H1 (cell line): ENCODE measurements around the gene TLR8. TPM values are rescaled to one million over a fixed set of nuclear protein-coding genes. Genes with fewer than 3 reads are reported as not detected.

Experiments used
- RNF2 ChIP-seq: fragments of 200-900, 300-1000 bp; sonication (generic); IDR thresholded peaks from 2 replicates; pipeline ENCODE4 v1.7.1; 2016; ENCODE audit warnings: borderline replicate concordance, low read depth, mild to moderate bottlenecking, antibody characterized with exemption, low read length; ENCODE audit not compliant: poor library complexity, severe bottlenecking; ENCODE audit errors: missing control alignments
- polyA plus RNA-seq, 7 experiments: library from polyadenylated mRNA; depleted of rRNA in 3 of 7; stranded (reverse) in 5 of 7; unstranded in 2 of 7; fragments of >200 nt in 5 of 7; fragments of 200-250 nt in 2 of 7; gene quantifications; 1 replicate in 5 of 7; 2 replicates in 1 of 7; 4 replicates in 1 of 7; pipeline versions ENCODE4 v1.2.1 to v1.2.3, GENCODE V29; 2011 to 2013; ENCODE audit warnings: missing spikeins in 2 of 7, mixed read lengths in 2 of 7
- total RNA-seq: library from RNA; stranded (reverse); fragmentation: NEBNext Ultra II Directional; extraction: Animal tissue kit (Norgen Biotek cat#: 25700); gene quantifications from 2 replicates; pipeline ENCODE4 v1.2.1, GENCODE V29; 2021
- TF ChIP-seq, protein P1 (sequence below), 3 experiments: IDR thresholded peaks; 1 replicate in 2 of 3; 2 replicates in 1 of 3; pipeline versions ENCODE4 v1.5.1 to v1.6.1; 2011; ENCODE audit warnings: low read length in 3 of 3, mild to moderate bottlenecking in 3 of 3, inconsistent platforms in 2 of 3, low read depth in 1 of 3, moderate library complexity in 1 of 3; ENCODE audit not compliant: insufficient read depth in 1 of 3; ENCODE audit errors: control extremely low read depth in 1 of 3

TLR8 gene
- total and polyA plus RNA-seq, 2 of the 8 experiments (the other 6 are each of a cell fraction or from before 2014, with no cell fraction given), result not detected

DNA sequence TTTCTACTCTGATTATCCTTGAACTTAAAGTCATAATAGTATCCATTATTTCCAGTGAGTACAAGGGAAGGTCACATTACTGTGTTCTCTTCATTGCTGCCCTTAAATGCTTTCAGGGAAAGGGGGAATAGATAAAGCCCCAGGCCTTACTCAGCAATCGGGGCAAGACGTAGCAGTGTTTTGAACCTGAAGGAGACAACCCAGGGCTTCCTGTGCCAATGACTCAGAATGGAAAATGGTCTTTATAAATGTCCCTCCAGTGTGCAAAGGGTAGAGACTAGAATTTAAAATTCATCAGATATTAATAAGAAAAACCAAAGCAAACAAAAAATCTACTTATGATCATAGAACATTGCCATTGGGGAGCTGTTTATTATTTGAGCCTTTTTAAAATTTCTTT is 23.7 kb downstream of the TLR8 start (continued):
- TF ChIP-seq, protein P1, sequence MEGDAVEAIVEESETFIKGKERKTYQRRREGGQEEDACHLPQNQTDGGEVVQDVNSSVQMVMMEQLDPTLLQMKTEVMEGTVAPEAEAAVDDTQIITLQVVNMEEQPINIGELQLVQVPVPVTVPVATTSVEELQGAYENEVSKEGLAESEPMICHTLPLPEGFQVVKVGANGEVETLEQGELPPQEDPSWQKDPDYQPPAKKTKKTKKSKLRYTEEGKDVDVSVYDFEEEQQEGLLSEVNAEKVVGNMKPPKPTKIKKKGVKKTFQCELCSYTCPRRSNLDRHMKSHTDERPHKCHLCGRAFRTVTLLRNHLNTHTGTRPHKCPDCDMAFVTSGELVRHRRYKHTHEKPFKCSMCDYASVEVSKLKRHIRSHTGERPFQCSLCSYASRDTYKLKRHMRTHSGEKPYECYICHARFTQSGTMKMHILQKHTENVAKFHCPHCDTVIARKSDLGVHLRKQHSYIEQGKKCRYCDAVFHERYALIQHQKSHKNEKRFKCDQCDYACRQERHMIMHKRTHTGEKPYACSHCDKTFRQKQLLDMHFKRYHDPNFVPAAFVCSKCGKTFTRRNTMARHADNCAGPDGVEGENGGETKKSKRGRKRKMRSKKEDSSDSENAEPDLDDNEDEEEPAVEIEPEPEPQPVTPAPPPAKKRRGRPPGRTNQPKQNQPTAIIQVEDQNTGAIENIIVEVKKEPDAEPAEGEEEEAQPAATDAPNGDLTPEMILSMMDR (IDR thresholded peaks at IDR 0.05; ENCODE audit: control extremely low read depth in 1 of 3, insufficient read depth in 1 of 3, low read depth in 1 of 3, low read length in 3 of 3), result no peak
- TF ChIP-seq RNF2, result no peak
- TF ChIP-seq, all 59 proteins: peak for 0
